ENCODE measurements around the gene PRELP. TPM values are rescaled to one million over a fixed set of nuclear protein-coding genes. Genes with fewer than 3 reads are reported as not detected.

The PRELP gene
- total RNA-seq, 1 experiment from 2014 or later: not detected

DNA sequence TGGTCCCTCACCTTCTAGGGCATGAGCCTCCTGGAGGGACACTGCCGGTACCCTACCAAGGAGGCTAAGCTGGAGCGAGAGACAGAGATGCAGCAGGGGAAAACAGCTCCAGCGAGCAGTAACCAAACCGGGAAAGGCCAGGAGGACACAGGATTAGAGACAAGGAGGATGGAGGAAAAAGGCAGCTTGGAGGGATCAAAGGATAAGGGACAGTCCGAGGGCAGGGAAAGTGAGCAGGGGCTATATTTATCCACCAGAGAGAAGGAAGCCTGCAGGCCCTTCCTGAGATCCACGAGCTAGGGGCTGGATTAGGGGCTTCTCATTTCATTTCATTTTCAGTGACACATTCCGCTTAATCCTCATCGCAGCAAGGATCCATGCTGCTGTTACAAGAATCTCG is 33.8 kb upstream of the PRELP start:
- Mint-ChIP-seq H3K27me3 (ENCODE audit: insufficient read depth, unreplicated experiment) (peaks cover 2% of the 10 kb centered on the region), H3K4me1 (ENCODE audit: low read depth, unreplicated experiment) (peaks cover 7% of the 10 kb centered on the region), H3K27ac (ENCODE audit: unreplicated experiment) (no peak overlapping the region), H3K9me3 (ENCODE audit: unreplicated experiment) (peaks cover 10% of the 10 kb centered on the region), H3K4me3 (ENCODE audit: unreplicated experiment) (no peak overlapping the region), H3K36me3 (ENCODE audit: insufficient read depth, unreplicated experiment) (no peaks in the 10 kb centered on the region)
- TF ChIP-seq CTCF (IDR thresholded peaks at IDR 0.05; ENCODE audit: insufficient read depth in 1 of 2, low read depth in 1 of 2, low read length in 1 of 2, severe bottlenecking in 1 of 2, unreplicated experiment in 1 of 2): no peak
- ChIA-PET CTCF (interaction anchor here (2.4 kb wide), 1 partner anchor 169 kb away, joined by 8 read pairs; no protein-coding TSS in a partner anchor), POLR2A (no interaction called here)
- H3K4me3 ChIP-seq (ENCODE audit: low read depth, low read length): no peak overlapping the region
- no peaks in the 10 kb centered on the region for H3K27me3 ChIP-seq (replicated peaks; ENCODE audit: control insufficient read depth, insufficient read depth, low read length)
- intact Hi-C loops (cut with micrococcal nuclease; ENCODE audit: unreplicated experiment): loop anchor here (1.0 to 2.0 kb wide), 2 partner anchors 72 to 169 kb away; no protein-coding TSS in a partner anchor
- no peaks in the 10 kb centered on the region for H3K36me3 ChIP-seq (ENCODE audit: control insufficient read depth, insufficient read depth, low read length)
- no peak for DNase-seq
- H3K9me3 ChIP-seq: peaks cover 8% of the 10 kb centered on the region; the same call in 1 of the 2 replicates
- H3K4me1 ChIP-seq: 0 out of 2 replicates have a peak, but pooled peaks cover 3% of the 10 kb centered on the region
- no TSS peak for BruUV-seq (replicated peaks)

DNA sequence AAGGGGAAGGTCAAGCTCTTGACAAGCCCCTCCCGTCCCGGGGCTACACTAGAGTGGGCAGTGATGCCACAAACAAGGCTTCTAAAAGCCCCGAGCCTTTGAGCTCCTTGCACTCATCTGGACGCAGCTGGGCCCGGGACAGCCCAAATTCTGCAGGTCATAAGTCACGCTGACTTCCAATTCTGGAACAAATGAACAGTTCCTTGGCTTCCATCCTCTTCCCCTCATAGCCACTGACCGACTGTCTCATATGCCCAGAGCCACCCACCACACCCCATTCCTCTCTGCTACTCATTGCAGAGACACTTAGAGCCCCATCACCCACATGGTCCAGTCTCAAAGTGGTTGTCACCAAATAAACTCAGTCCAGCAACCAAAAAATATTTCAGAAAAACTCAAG is 32.8 kb upstream of the PRELP start:
- peaks cover 7% of the 10 kb centered on the region for H3K4me1 Mint-ChIP-seq (ENCODE audit: low read depth, unreplicated experiment)
- Histone ChIP-seq H3K4me1 (0 out of 2 replicates have a peak, but pooled peaks cover 3% of the 10 kb centered on the region), H3K27me3 (replicated peaks; ENCODE audit: control insufficient read depth, insufficient read depth, low read length) (no peaks in the 10 kb centered on the region), H3K4me3 (ENCODE audit: low read depth, low read length) (no peak overlapping the region), H3K36me3 (ENCODE audit: control insufficient read depth, insufficient read depth, low read length) (no peaks in the 10 kb centered on the region), H3K9me3 (peaks cover 8% of the 10 kb centered on the region; the same call in 1 of the 2 replicates)
- no peak for DNase-seq
- POLR2A ChIA-PET: no interaction called here
- intact Hi-C loops (cut with micrococcal nuclease; ENCODE audit: unreplicated experiment): no loop called here
- BruUV-seq (replicated peaks): no TSS peak
- no peak overlapping the region for H3K27ac Mint-ChIP-seq (ENCODE audit: unreplicated experiment)
- no peak for TF ChIP-seq CTCF (IDR thresholded peaks at IDR 0.05; ENCODE audit: insufficient read depth in 1 of 2, low read depth in 1 of 2, low read length in 1 of 2, severe bottlenecking in 1 of 2, unreplicated experiment in 1 of 2)
- H3K4me3 Mint-ChIP-seq (ENCODE audit: unreplicated experiment): no peak overlapping the region
- CTCF ChIA-PET: interaction anchor here (0.9 to 2.4 kb wide), 2 partner anchors 100 to 170 kb away, joined by 3 to 8 read pairs; no protein-coding TSS in a partner anchor
- H3K36me3 Mint-ChIP-seq (ENCODE audit: insufficient read depth, unreplicated experiment): no peaks in the 10 kb centered on the region
- peaks cover 10% of the 10 kb centered on the region for H3K9me3 Mint-ChIP-seq (ENCODE audit: unreplicated experiment)
- peaks cover 2% of the 10 kb centered on the region for H3K27me3 Mint-ChIP-seq (ENCODE audit: insufficient read depth, unreplicated experiment)

- Mint-ChIP-seq H3K27me3 (ENCODE audit: insufficient read depth, unreplicated experiment) (peaks cover 2% of the 10 kb centered on the region), H3K4me1 (ENCODE audit: low read depth, unreplicated experiment) (peaks cover 7% of the 10 kb centered on the region), H3K4me3 (ENCODE audit: unreplicated experiment) (no peak overlapping the region), H3K36me3 (ENCODE audit: insufficient read depth, unreplicated experiment) (no peaks in the 10 kb centered on the region), H3K9me3 (ENCODE audit: unreplicated experiment) (peaks cover 10% of the 10 kb centered on the region), H3K27ac (ENCODE audit: unreplicated experiment) (no peak overlapping the region)
- intact Hi-C loops (cut with micrococcal nuclease; ENCODE audit: unreplicated experiment): no loop called here
- H3K36me3 ChIP-seq (ENCODE audit: control insufficient read depth, insufficient read depth, low read length): no peaks in the 10 kb centered on the region
- H3K4me3 ChIP-seq (ENCODE audit: low read depth, low read length): no peak overlapping the region
- DNase-seq: no peak
- no peak for TF ChIP-seq CTCF (IDR thresholded peaks at IDR 0.05; ENCODE audit: insufficient read depth in 1 of 2, low read depth in 1 of 2, low read length in 1 of 2, severe bottlenecking in 1 of 2, unreplicated experiment in 1 of 2)
- H3K4me1 ChIP-seq: 0 out of 2 replicates have a peak, but pooled peaks cover 3% of the 10 kb centered on the region
- H3K27me3 ChIP-seq (replicated peaks; ENCODE audit: control insufficient read depth, insufficient read depth, low read length): no peaks in the 10 kb centered on the region
- no TSS peak for BruUV-seq (replicated peaks)
- peaks cover 8% of the 10 kb centered on the region; the same call in 1 of the 2 replicates for H3K9me3 ChIP-seq
- CTCF ChIA-PET: interaction anchor here (0.9 to 2.4 kb wide), 2 partner anchors 100 to 171 kb away, joined by 3 to 8 read pairs; no protein-coding TSS in a partner anchor
- POLR2A ChIA-PET: no interaction called here
These were observed 32.3 kb upstream of the PRELP start for GRCh38 chr1:203443296-203443695.
